OCI-LY3 (cell line): ENCODE results near the gene ETNK2.

Experiments
- CTCF ChIP-seq: fragments of 200-600, 300-600 bp; sonication (generic); IDR thresholded peaks from 2 replicates; pipeline ENCODE4 v1.5.1; 2014; ENCODE audit warnings: antibody characterized with exemption, low read length, low read depth
- EZH2phosphoT487 ChIP-seq: fragments of 200-600 bp; shearing (Covaris generic); IDR thresholded peaks from 2 replicates; pipeline ENCODE4 v1.6.1; 2018; ENCODE audit warnings: antibody characterized with exemption, mixed run types, low read depth

GRCh38 chr1:204094313-204094729, 57.5 kb downstream of the ETNK2 start:
- TF ChIP-seq CTCF (no peak), EZH2phosphoT487 (no peak)
